ENCODE data around the gene CCDC177.

- TF ChIP-seq CTCF (conservative IDR thresholded peaks at IDR 0.05; ENCODE audit: low read depth, low read length) = no peak
- no peak for TF ChIP-seq EZH2 (IDR thresholded peaks at IDR 0.05; ENCODE audit: borderline replicate concordance, low read depth, low read length, poor library complexity, severe bottlenecking)
These were observed 36.2 kb upstream of the CCDC177 start for GRCh38 chr14:69610874-69611171.
